ENCODE data around the gene NACA. TPM values are rescaled to one million over a fixed set of nuclear protein-coding genes. Genes with fewer than 3 reads are reported as not detected.
"Not testable (repeated sequence)": the region's sequence is repeated elsewhere in the genome, so short reads cannot be mapped to it uniquely, and the experiment has no call there.

The NACA gene
- total RNA-seq, 6 experiments from 2014 or later, result 218 to 501 (median 330) TPM

GRCh38 chr12:56751712-56752598, 26.9 kb upstream of the NACA start, which contains the start of gene PRIM1:
Gene PRIM1 (minus strand): TSS chr12:56752323. CDS start chr12:56752298, 25 bp downstream.
- intact Hi-C loops (cut with DNase I), result no loop called here
- ATAC-seq (peak; percentile 94 to 95 (median 95)), DNase-seq (peak; percentile 88 to 89 (median 88))
- Histone ChIP-seq H3K36me3 (no peaks in the 10 kb centered on the region), H3K4me3 (peak within 1 kb of the TSS; percentile 55 to 74 (median 66)), H3K27me3 (no peaks in the 10 kb centered on the region), H3K4me1 (peaks cover 0 to 4% (median 1%) of the 10 kb centered on the region in 4 donors), H3K27ac (peak within 1 kb of the TSS; percentile 26 to 44 (median 41)), H3K9me3 (no peaks in the 10 kb centered on the region)
- TF ChIP-seq POLR2A (IDR thresholded peaks at IDR 0.05), result peak; percentile 48
- peak in 3 of 4 donors; percentile 11 to 33 (median 26) for TF ChIP-seq CTCF (IDR thresholded peaks at IDR 0.05)
- WGBS (ENCODE audit: insufficient coverage, low coverage, low lambda C conversion rate, missing lambda C conversion rate), result under 1% methylated on average over 55 of the region's 64 CpGs

- intact Hi-C loops (cut with DNase I); H3K27me3 ChIP-seq; H3K4me1 ChIP-seq; H3K4me3 ChIP-seq; H3K27ac ChIP-seq; DNase-seq; ATAC-seq; H3K36me3 ChIP-seq; H3K9me3 ChIP-seq: not testable (repeated sequence)
- WGBS (ENCODE audit: insufficient coverage, low coverage, low lambda C conversion rate, missing lambda C conversion rate), result 65% methylated on average over 13 of the region's 13 CpGs
Measured at GRCh38 chr12:56750596-56750995, 25.5 kb upstream of the NACA start.

- Histone ChIP-seq H3K4me1 (no peaks in the 10 kb centered on the region), H3K9me3 (no peaks in the 10 kb centered on the region), H3K27ac (no peak overlapping the region), H3K4me3 (no peak overlapping the region), H3K36me3 (peaks cover 0 to 11% (median 2%) of the 10 kb centered on the region in 4 donors), H3K27me3 (no peaks in the 10 kb centered on the region)
- TF ChIP-seq POLR2A (IDR thresholded peaks at IDR 0.05) (no peak), CTCF (IDR thresholded peaks at IDR 0.05) (no peak)
- ATAC-seq (no peak), DNase-seq (no peak)
- intact Hi-C loops (cut with DNase I), result no loop called here
Measured at GRCh38 chr12:56749853-56750252, 24.8 kb upstream of the NACA start.

- Histone ChIP-seq H3K4me1 (no peaks in the 10 kb centered on the region), H3K36me3 (peaks cover 0 to 16% (median 2%) of the 10 kb centered on the region in 4 donors), H3K27ac (no peak overlapping the region), H3K27me3 (no peaks in the 10 kb centered on the region), H3K9me3 (no peaks in the 10 kb centered on the region), H3K4me3 (no peak overlapping the region)
- TF ChIP-seq POLR2A (IDR thresholded peaks at IDR 0.05), result no peak
- no peak for TF ChIP-seq CTCF (IDR thresholded peaks at IDR 0.05)
- intact Hi-C loops (cut with DNase I), result no loop called here
- ATAC-seq, result no peak
- no peak for DNase-seq
- WGBS (ENCODE audit: insufficient coverage, low coverage, low lambda C conversion rate, missing lambda C conversion rate), result 49% methylated on average over 2 of the region's 2 CpGs
Measured at GRCh38 chr12:56749359-56749758, 24.3 kb upstream of the NACA start.

GRCh38 chr12:56728139-56728861, 3.2 kb upstream of the NACA start:
- Histone ChIP-seq H3K27ac (no peak overlapping the region), H3K36me3 (peaks cover 0 to 5% (median 0%) of the 10 kb centered on the region in 4 donors), H3K27me3 (no peaks in the 10 kb centered on the region), H3K4me3 (no peak overlapping the region), H3K4me1 (peaks cover 0 to 20% (median 7%) of the 10 kb centered on the region in 4 donors), H3K9me3 (no peaks in the 10 kb centered on the region)
- TF ChIP-seq POLR2A (IDR thresholded peaks at IDR 0.05) (no peak), CTCF (IDR thresholded peaks at IDR 0.05) (no peak)
- 93% methylated on average over 8 of the region's 11 CpGs for WGBS (ENCODE audit: insufficient coverage, low coverage, low lambda C conversion rate, missing lambda C conversion rate)
- intact Hi-C loops (cut with DNase I), result no loop called here
- no peak for ATAC-seq
- DNase-seq, result peak in 1 of 3 donors; percentile 17

- H3K4me3 ChIP-seq; H3K9me3 ChIP-seq; H3K36me3 ChIP-seq; intact Hi-C loops (cut with DNase I); DNase-seq; ATAC-seq; H3K27me3 ChIP-seq: not testable (repeated sequence)
- Histone ChIP-seq H3K27ac (peak overlapping the region; percentile 92 to 94 (median 93)), H3K4me1 (peaks cover 0 to 41% (median 17%) of the 10 kb centered on the region in 4 donors)
- WGBS (ENCODE audit: insufficient coverage, low coverage, low lambda C conversion rate, missing lambda C conversion rate), result 82% methylated on average over 9 of the region's 15 CpGs
Measured at GRCh38 chr12:56726196-56726675, 1.1 kb upstream of the NACA start.
